ENCODE data around the gene FAM89B.

Gene FAM89B

GRCh38 chr11:65546217-65546958, 25.9 kb upstream of the FAM89B start:
- ATAC-seq (ENCODE audit: insufficient read depth, low read depth) (peak; percentile 85), DNase-seq (peak; percentile 94)
- Histone ChIP-seq H3K9ac (ENCODE audit: low read depth, low read length) (peak overlapping the region; percentile 46), H2AFZ (ENCODE audit: low read depth, low read length) (peak overlapping the region; percentile 64), H3K4me2 (ENCODE audit: insufficient read depth, low read length) (peak overlapping the region; percentile 67), H3K36me3 (ENCODE audit: insufficient read depth, low read length) (no peaks in the 10 kb centered on the region), H4K20me1 (ENCODE audit: insufficient read depth, low read length) (peaks cover 2% of the 10 kb centered on the region), H3K4me1 (ENCODE audit: insufficient read depth, low read length) (peaks cover 43% of the 10 kb centered on the region), H3K9me3 (ENCODE audit: insufficient read depth, low read length, severe bottlenecking) (no peaks in the 10 kb centered on the region), H3K27me3 (ENCODE audit: insufficient read depth, low read length, poor library complexity) (no peaks in the 10 kb centered on the region), H3K4me3 (ENCODE audit: low read depth in 1 of 2, low read length in 2 of 2) (peak overlapping the region in 1 of 2 experiments; percentile 52; a peak in 2 of 4 replicates), H3K27ac (ENCODE audit: low read length) (peak overlapping the region; percentile 79), H3K79me2 (ENCODE audit: insufficient read depth, low read length) (no peaks in the 10 kb centered on the region)
- TF ChIP-seq EZH2 (IDR thresholded peaks at IDR 0.05; ENCODE audit: borderline replicate concordance, low read depth, low read length, severe bottlenecking): no peak
- no peak for TF ChIP-seq CTCF (IDR thresholded peaks at IDR 0.05; ENCODE audit: borderline replicate concordance, extremely low read depth, low read length, poor library complexity, severe bottlenecking)

DNA sequence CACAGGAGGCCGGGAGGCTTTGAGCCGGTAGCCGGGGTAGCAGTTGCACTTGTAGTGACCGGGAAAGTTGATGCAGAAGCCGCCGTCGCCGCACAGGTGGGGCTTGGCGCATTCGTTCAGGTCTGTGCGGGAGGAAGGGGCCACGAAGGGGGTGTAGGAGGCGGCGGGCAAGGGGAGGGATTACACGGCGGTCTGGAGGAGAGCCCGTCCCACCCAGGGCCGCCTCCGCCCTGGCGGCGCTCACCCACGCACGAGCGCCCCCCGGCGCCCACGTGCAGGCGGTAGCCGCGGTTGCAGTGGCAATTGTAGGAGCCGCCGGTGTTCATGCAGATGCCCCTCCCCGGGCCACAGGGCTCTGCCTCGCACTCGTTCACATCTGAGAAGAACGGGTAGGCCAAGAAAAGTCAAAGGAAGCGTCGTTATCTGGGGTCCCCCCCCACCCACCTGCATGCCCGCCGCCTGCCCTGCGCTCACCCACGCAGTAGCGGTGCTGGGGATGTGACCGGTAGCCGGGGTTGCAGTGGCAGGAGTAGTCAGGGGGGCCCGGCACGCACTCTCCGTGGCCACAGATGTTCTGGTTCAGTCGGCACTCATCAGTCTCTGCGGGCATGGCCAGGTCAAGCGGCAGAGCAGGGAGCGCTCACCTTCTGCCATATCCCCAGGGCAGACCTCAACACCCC, 24.8 kb upstream of the FAM89B start:
- H3K36me3 ChIP-seq (ENCODE audit: insufficient read depth, low read length): no peaks in the 10 kb centered on the region
- no peak overlapping the region for H2AFZ ChIP-seq (ENCODE audit: low read depth, low read length)

DNA sequence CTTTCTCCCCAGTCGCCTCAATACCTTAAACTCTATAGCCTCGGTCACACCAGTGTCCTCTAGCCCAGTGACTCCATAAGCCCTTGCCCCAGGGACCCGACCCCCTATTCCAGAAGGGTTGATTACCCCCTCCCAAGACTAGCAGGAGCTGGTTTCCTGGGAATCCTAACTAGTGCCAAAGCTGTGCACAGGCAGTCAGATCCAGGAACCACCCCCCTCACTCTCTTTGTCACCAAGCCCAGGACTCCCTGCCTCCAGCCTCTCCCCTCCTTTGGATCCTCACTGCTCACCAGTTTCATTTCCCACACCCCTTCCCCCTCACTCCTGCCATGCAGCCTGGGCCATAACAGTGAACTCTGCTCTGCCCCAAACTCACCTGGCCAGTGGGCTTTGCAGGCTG, 23.9 kb upstream of the FAM89B start:
- H4K20me1 ChIP-seq (ENCODE audit: insufficient read depth, low read length): peaks cover 9% of the 10 kb centered on the region
- DNase-seq: no peak
- H3K4me3 ChIP-seq (ENCODE audit: low read depth in 1 of 2, low read length in 2 of 2): no peak overlapping the region
- H3K4me1 ChIP-seq (ENCODE audit: insufficient read depth, low read length): peaks cover 55% of the 10 kb centered on the region
- no peaks in the 10 kb centered on the region for H3K79me2 ChIP-seq (ENCODE audit: insufficient read depth, low read length)
- H3K9me3 ChIP-seq (ENCODE audit: insufficient read depth, low read length, severe bottlenecking): no peaks in the 10 kb centered on the region
- H3K36me3 ChIP-seq (ENCODE audit: insufficient read depth, low read length): no peaks in the 10 kb centered on the region
- TF ChIP-seq CTCF (IDR thresholded peaks at IDR 0.05; ENCODE audit: borderline replicate concordance, extremely low read depth, low read length, poor library complexity, severe bottlenecking) (no peak), EZH2 (IDR thresholded peaks at IDR 0.05; ENCODE audit: borderline replicate concordance, low read depth, low read length, severe bottlenecking) (no peak)
- no peak overlapping the region for H3K27ac ChIP-seq (ENCODE audit: low read length)
- no peak overlapping the region for H3K9ac ChIP-seq (ENCODE audit: low read depth, low read length)
- peak overlapping the region; percentile 67; the same call in 1 of the 2 replicates for H3K4me2 ChIP-seq (ENCODE audit: insufficient read depth, low read length)
- no peak for ATAC-seq (ENCODE audit: insufficient read depth, low read depth)
- no peak overlapping the region for H2AFZ ChIP-seq (ENCODE audit: low read depth, low read length)
- no peaks in the 10 kb centered on the region for H3K27me3 ChIP-seq (ENCODE audit: insufficient read depth, low read length, poor library complexity)

More for the DNA sequence above, 24.8 kb upstream of the FAM89B start:
- peaks cover 49% of the 10 kb centered on the region for H3K4me1 ChIP-seq (ENCODE audit: insufficient read depth, low read length)
- H3K4me3 ChIP-seq (ENCODE audit: low read depth in 1 of 2, low read length in 2 of 2): peak overlapping the region in 1 of 2 experiments; percentile 52; a peak in 2 of 4 replicates
- DNase-seq: no peak
- H3K79me2 ChIP-seq (ENCODE audit: insufficient read depth, low read length): no peaks in the 10 kb centered on the region
- peak overlapping the region; percentile 35; the same call in 1 of the 2 replicates for H3K27ac ChIP-seq (ENCODE audit: low read length)
- H3K9me3 ChIP-seq (ENCODE audit: insufficient read depth, low read length, severe bottlenecking): no peaks in the 10 kb centered on the region
- H4K20me1 ChIP-seq (ENCODE audit: insufficient read depth, low read length): peaks cover 6% of the 10 kb centered on the region
- H3K4me2 ChIP-seq (ENCODE audit: insufficient read depth, low read length): peak overlapping the region; percentile 67
- H3K27me3 ChIP-seq (ENCODE audit: insufficient read depth, low read length, poor library complexity): no peaks in the 10 kb centered on the region
- no peak for TF ChIP-seq EZH2 (IDR thresholded peaks at IDR 0.05; ENCODE audit: borderline replicate concordance, low read depth, low read length, severe bottlenecking)
- no peak for TF ChIP-seq CTCF (IDR thresholded peaks at IDR 0.05; ENCODE audit: borderline replicate concordance, extremely low read depth, low read length, poor library complexity, severe bottlenecking)
- H3K9ac ChIP-seq (ENCODE audit: low read depth, low read length): peak overlapping the region; percentile 46
- no peak for ATAC-seq (ENCODE audit: insufficient read depth, low read depth)

All from DND-41 (cell line).